Activated T-cell treated with anti-CD3 and anti-CD28 coated beads for 1 hour (primary cell): ENCODE measurements around the gene ZMYND10.
A peak's percentile ranks its signal among the peaks of the same experiment; 100 is the strongest.

Source experiments
- DNase-seq: peaks from one replicate; pipeline ENCODE4 v3.0.0-alpha.2; 2020; ENCODE audit warnings: low read depth

ZMYND10 gene

DNA sequence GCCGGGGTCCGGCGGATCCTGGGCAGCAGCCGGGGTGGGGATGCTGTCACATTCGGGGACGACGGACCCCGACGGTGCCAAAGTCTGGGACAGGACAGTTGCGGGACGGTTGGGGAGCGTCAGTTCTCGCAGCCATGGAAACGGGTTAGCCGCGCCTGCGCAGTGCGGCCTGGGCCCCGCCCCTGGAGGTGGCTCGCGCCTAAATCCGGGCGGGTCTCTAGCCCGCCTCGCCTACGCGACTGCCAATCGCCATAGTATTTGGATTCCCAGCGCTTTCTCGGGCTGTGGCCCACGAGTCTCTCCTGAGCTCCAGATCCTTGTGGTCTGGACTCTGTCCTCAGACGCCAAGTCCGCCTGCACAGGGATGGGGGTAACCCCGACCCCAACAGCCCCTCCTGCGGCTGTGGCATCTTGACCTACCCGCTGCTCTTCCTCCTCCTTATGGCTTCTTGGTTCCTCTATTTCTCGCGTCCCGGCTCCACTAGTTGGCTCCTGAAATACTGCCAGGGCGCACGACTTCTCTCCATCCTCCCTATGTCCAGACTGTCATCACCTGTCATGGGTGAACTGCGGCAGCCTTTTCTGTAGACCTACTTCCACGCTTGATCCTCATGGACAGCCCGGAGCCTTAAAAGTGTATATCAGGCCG is at the start of gene ZMYND10:
Gene ZMYND10, minus strand, starts transcription at position 147 of the 649 bp plus-strand sequence. CDS start 153 bp downstream, outside the sequence.
- DNase-seq, result peak; percentile 73

GRCh38 chr3:50393061-50393460 is 47.5 kb upstream of the ZMYND10 start:
- no peak for DNase-seq

DNA sequence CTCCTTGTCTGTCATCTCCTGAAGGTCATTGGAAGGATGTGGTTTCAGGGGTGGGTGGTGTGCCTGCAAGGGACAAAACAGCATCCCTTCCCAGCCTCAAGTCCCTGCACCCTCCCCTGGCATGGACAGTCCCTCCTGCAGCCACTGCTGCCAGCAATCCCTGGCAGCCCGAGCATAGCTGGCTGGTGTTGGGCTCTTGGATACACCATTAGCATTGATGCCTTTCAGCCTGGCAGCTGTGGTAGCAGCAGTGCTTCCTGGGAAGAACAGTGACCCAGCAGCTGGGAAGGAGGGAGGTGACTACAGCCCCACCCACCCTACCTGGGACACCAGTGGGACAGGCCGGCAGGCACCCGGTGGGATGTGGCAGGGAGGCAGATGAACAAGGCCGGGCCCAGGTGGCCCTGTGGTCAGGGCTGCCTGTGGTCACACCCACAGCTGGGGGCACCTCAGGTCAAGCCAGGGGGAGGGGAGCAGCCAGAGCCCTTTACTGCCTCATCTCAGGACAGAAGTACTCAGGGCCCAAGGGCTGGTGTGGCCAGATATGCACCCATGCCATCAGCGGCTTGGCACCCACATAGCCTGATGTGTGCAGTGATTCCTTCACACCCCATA is 46.7 kb upstream of the ZMYND10 start:
- DNase-seq, result no peak

DNA sequence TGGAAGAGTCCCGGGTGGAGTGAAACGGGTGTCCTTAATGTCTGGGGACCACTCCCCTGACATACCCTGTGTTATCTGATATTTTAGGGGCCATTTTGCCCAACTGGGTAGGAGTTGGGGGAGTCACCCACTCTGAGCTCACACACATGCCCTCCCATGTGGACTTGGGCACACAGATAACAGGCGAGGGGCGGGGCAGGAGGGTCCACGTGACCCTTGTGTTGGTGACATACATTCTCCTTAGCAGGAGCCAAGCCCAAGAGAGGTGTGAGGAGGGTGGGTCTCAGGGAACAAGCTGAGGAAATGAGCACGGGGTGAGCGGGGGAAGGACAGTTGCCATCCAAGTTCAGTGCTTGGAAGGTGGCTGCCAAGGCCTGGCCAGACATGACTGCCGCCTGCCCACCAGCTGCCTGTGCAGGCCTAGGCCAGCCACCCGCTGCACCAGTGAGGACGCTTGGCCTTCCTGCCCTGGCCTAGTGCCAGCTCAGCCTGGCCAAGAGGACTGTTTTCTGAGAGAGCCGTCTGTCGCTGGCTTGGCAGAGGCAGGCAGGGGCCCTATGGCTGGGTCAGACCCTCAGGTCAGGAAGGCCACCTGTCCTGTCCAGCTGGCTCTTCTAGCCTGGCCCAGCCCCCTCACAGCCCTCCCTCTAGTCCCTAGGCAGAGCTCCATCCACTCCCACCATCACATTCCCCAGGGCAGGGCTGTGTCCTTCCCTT is 45.1 kb upstream of the ZMYND10 start:
- DNase-seq, result no peak

DNA sequence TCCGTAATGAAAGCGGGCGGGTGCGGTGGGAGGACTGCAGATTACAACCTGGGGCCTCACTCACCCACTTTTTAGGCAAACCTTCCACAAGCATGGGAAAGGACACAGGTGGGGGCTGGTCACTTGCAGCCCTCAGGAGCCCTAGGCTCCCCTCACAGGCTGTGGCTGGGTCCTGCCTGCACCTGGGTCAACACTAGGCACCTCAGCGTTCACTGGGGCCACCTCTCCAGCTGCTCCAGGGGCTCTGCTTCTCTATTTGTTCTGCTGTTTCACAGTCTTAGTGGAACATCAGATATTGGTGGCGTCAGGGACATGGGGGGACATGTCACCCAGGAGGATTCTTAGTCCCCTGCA is 43.9 kb upstream of the ZMYND10 start:
- DNase-seq, result no peak

GRCh38 chr3:50388720-50389413 is 43.3 kb upstream of the ZMYND10 start:
- no peak for DNase-seq

GRCh38 chr3:50388016-50388719 is 42.6 kb upstream of the ZMYND10 start:
- no peak for DNase-seq

GRCh38 chr3:50385754-50386153 is 40.2 kb upstream of the ZMYND10 start:
- DNase-seq, result no peak

- no peak for DNase-seq
Measured at GRCh38 chr3:50383750-50384149, 38.2 kb upstream of the ZMYND10 start.

GRCh38 chr3:50382722-50383121 is 37.2 kb upstream of the ZMYND10 start:
- DNase-seq, result no peak

DNA sequence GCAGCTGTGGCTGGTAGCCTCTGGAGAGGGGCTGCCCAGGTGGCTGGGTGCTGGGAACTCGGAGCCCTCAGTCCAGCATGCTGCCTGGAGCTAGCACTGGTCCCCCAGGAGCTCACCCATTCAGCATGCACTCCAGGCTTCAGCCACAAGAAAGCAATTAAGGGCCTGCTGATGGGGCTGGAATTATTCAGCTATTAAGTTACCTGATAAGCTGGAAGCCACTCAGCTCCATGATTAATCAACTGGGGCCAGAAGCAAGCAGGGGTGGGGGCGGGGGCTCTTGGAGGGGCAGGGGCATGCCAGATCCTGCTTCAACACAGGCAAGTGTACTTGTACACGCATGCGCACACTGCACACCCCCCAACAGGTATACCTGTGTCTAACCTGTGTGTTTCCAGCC is 35.9 kb upstream of the ZMYND10 start:
- no peak for DNase-seq

DNA sequence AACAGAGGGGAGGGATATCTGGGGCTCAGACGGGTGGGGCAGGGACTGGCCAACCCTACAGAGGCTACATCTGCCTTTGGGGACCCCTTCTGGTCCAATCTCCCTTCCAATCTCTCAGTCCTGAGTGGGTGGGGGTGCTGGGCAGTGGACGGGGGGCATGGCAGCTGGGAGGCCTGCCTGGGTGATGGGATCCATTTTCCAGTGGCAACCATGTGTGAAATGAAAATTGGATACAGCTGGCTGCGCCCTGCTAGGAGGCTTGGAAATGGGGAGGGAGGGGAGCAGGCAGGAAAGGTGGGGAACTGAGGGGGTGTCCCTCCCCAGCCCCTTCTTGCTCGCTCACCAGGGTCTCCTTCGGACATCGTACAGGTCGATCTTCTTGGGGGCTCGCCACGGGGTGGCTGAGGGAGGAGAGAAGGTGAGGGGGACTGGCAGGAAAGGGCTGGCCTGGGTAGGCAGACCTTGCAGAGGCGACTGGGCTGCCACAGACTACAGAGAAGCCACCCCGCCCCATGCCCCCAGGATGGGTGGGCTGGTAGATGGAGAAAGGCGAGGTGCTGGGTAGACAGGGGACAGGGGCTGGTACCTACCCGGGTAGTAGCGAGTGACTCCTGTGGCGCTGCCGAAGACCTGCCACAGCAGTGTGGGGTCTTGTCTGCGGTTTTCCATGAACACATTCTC is 35.0 kb upstream of the ZMYND10 start:
- DNase-seq, result no peak

DNA sequence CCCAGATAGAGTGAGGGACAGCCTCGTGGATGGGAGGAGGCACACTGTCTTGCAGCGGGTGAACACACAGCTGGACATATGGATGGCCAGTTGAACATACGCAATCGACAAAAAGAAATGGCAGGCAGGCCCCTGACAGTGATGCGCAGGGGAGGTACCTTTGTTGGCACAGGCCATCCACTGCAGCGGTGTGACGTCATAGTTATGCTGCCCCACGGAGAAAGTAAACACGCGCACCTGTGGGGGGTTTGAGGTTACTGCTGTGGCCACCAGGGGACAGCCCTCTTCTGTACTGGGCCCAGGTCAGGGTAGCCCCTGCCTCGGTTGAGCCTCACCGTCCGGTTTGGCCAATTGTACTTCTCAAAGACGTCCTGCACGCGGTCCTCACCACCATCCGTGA is 33.2 kb upstream of the ZMYND10 start:
- no peak for DNase-seq

- DNase-seq, result no peak
Measured at GRCh38 chr3:50378024-50378423, 32.5 kb upstream of the ZMYND10 start.

GRCh38 chr3:50375258-50375931 is 29.9 kb upstream of the ZMYND10 start:
- DNase-seq, result no peak

- no peak for DNase-seq
Measured at GRCh38 chr3:50374363-50375257, 29.1 kb upstream of the ZMYND10 start.

GRCh38 chr3:50373146-50374051 is 27.9 kb upstream of the ZMYND10 start:
- no peak for DNase-seq

GRCh38 chr3:50372349-50372748 is 26.8 kb upstream of the ZMYND10 start:
- DNase-seq, result no peak

DNA sequence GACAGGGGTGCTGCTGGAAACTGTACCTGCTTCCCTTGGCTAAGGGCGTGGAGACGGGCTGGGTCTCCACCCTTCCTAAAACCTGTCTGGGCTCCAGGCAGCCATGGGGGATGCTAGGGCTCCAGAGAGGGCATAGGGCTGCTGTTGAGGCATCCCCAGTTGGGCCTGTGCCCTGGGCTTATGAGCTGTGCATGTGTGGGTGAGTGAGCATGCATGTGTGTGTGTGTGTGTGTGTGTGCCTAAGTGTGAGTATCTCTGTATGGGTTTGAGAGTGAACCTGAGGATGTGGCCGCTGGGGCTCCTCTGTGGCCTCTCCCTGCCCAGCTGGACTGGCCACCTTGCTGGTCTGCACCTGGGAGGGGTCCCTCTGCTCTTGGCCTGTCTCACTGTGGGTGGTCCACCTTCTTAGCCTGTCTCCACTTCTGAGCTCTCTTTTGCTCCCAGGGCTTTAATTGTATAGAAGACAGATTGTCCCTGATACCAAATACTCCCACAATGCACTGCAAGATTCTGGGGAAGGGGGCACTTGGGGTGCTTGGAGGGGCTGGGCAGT is 25.7 kb upstream of the ZMYND10 start:
- no peak for DNase-seq
